CD4-positive, alpha-beta T cell treated with Interleukin-6 at 100 ng/mL for 8 hours (primary cell): ENCODE measurements around the gene ADAM17.
"Not testable (repeated sequence)": the region's sequence is repeated elsewhere in the genome, so short reads cannot be mapped to it uniquely, and the experiment has no call there.

ENCODE experiments used
- DNase-seq: peaks from one replicate; pipeline ENCODE4 v3.0.0-alpha.2; 2020; ENCODE audit warnings: mixed read lengths, low spot score

The ADAM17 gene

DNA sequence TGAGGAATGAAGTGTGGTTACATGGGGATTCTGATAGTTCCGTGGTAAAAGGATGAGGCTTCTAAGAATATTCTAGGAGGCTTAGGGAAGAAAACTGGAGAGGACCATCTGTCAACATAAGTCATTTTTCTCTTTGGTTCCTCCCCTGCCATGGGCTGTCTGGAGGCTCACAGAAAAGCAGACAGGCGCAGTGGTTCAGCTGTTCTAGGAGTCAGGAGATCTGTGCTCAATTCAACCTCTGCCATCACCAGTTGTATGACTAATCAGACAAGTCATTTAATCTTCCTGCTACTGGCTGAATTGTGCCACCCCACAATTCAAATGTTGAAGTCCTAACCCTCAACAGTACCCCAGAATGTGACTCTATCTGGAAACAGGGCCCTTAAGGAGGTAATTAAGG, 36.4 kb downstream of the ADAM17 start:
- DNase-seq: no peak

DNA sequence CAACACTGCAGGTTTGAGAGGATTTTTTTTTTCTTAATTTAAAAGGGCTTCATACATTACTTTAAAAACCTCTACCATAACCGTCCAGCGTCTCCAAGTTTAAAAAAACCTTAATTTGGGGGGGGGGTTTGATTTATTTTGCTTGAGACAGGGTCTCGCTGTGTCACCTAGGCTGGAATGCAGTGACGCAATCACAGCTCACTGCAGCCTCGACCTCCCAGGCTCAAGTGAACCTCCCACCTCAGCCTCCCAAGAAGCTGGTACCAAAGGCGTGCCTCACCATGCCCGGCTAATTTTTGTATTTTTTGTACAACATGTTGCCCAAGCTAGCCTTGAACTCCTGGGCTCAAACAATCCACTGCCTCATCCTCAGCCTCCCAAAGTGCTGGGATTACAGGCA, 36.9 kb downstream of the ADAM17 start:
- no peak for DNase-seq

DNA sequence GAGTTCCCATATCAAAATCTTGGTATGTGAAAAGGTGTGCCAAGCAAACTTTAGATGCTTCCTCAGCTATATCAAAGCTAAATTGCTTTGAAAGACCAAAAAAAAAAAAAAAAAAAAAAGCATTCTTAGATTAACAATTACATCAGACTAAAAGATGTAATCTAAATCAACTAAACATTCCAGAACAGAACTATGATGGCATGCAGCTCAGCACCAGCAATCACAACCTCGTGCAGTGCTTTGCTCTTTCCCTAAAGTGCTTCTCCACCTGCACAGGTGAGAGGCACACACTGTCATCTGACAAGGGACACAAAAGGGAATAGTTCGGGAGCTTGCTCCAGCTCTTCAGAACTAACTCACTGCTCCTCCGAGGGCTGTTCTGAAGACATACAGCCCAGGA, 37.5 kb downstream of the ADAM17 start:
- no peak for DNase-seq

DNA sequence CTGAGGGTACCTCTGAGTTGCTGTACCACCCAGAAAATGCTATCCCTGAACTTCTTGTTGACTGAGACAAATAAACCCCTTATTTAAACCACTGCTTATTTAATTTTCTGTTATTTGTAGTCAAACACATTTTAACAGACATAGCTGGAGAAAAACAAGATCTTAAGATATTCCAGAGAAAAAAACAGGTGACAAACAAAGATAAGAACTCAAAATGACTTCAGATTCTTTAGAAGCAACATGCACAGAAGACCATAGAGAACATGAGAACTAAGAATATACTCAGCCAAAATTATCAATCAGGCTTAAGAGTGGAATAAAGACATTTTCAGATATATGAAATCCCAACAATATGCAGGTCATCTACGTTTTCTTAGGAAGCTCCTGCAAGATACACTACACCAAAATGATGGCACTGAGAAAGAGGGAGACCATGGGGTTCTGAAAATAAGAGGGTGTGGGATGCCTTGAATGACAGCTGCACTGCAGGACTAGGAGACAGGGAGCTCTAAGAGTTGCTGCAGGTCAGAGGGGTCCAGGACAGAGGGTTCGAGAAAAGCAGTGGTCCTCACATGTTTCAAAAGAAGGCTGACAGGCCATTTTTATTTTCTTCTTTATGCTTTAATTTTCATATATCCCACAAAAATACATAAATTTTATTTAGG, 38.4 kb downstream of the ADAM17 start:
- DNase-seq: no peak

DNA sequence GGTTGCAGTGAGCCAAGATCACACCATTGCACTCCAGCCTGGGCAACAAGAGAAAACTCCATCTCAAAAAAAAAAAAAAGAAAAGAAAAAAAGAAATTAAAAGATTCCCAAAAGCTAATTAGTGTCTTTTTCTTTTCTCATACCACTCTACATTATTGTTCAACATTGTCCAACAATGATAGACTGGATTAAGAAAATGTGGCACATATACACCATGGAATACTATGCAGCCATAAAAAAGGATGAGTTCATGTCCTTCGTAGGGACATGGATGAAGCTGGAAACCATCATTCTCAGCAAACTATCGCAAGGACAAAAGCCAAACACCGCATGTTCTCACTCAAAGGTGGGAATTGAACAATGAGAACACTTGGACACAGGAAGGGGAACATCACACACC, 41.7 kb downstream of the ADAM17 start:
- DNase-seq: not testable (repeated sequence)

DNA sequence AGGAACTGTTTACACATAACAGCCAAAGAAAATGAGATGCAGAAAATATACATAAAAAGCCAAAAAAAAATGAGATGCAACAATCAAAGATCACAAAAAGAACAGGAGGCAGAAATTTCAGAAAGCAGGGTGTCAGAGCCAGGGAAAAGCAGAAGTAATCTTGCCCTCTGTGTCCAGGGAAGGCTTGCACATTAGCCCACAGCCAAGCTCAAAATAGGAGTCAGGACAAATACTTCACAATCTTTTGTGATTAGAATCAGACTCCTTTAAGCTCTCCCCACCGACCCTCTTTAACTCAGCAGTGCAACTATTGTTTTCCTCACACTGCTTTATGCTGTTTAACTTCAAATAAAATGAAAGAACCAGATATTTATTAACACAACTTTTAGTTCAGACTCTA, 46.7 kb downstream of the ADAM17 start:
- no peak for DNase-seq

DNA sequence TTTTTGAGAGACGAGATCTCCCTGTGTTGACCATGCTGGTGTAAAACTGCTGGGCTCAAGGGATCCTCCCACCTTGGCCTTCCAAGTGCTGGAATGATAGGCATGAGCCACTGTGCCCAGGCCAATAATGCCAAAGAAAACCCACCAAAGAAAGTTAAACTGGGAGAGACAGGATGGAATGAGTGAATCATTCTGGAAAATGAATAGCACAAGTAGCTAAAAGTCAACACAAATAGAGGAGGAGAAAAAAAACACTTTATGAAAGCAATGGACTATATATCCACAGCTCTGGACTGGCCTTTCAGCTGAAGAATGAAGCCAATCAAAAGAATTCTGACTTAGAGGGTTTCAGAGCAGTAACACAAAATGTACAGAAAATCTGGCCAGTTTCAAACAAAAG, 57.4 kb downstream of the ADAM17 start:
- DNase-seq: no peak

DNA sequence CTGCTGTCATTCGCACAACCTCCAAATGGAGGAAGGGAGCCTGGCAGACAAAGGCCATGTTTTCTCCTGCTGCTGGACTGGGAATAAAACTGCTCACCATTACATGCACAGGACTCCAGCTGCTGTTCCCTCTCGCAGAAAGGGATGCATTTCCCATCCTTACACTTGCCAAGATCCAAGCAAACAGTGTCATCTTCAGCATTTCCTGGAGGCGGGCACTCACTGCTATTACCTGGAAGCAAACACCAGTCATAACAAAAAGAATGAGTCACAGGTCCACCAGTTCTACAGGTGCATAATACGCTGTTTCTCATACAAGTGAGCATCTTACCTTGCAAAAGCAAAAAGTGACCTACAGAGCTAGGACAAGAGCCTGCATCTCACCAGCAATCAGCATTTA, 58.6 kb downstream of the ADAM17 start:
- no peak for DNase-seq

DNA sequence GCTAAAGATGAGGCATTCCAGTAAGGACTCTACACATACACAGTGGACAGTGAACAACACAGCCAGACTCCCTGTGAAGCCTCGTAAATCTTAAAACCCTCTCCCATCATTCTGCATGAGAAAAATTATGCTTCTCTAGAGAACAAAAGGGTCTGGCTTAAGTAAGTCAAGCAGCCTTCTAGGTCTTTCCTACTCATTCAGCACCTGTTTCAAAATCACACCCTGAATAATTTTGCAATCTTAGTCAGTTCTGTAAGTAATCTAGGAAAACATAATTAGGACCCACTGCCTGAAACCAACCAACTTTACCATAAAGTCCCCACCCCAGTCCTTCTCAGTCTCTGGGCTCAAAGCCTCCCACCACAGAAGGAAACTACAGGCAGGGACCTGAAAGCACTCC, 61.5 kb downstream of the ADAM17 start:
- no peak for DNase-seq

DNA sequence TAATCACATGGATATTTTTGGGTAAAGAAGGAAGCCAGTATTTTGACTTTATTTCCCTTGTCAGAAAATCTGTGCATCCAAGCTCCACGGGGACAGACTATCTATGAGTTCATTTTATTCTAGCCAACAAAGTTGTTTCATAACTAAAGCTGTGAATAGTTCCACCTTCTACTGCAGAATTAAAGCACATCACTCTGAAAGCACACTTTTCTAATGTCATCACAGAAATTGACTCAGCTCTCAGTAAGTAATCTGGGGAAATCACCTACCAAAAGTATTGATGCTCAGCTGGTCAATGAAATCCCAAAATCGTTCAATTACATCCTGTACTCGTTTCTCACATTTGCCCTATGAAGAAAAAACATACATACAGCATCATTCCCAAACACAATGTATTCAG, 62.2 kb downstream of the ADAM17 start:
- no peak for DNase-seq

DNA sequence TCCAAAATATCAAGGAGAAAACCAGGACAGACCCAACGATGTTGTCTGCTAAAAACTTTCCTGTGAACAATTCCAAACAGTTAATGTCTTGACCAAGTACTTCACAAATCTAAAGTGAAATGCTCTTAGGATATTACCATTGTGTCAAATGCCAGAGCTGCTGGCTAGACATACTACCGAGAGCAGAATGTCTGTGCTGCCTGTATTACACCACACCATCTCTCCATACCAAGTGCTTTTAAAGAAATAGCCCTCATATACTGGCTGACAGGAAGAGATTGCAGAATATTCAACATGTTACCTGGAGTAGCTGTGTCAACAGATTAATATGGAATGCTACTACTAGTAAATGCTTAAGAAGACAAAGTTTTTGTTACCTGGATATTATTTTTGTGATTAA, 62.7 kb downstream of the ADAM17 start:
- no peak for DNase-seq

DNA sequence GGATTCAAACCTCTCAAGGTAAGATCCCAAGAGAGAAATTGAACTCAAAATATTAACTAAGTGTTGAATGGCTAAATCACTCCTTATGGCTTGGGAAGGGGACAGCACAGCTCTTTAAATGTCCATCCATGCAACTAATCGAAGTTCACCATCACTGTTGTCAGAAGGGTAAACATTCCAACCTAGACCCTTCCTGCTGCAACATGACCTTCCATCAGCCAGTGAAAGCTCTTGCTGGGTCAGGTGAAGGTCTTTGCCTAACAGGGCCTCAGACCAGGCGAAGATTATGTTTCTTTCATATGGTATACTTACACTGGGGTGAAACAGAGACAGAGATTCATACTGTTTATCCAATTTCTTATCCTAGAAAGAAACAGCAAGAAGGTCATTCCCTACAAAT, 64.8 kb downstream of the ADAM17 start:
- no peak for DNase-seq

DNA sequence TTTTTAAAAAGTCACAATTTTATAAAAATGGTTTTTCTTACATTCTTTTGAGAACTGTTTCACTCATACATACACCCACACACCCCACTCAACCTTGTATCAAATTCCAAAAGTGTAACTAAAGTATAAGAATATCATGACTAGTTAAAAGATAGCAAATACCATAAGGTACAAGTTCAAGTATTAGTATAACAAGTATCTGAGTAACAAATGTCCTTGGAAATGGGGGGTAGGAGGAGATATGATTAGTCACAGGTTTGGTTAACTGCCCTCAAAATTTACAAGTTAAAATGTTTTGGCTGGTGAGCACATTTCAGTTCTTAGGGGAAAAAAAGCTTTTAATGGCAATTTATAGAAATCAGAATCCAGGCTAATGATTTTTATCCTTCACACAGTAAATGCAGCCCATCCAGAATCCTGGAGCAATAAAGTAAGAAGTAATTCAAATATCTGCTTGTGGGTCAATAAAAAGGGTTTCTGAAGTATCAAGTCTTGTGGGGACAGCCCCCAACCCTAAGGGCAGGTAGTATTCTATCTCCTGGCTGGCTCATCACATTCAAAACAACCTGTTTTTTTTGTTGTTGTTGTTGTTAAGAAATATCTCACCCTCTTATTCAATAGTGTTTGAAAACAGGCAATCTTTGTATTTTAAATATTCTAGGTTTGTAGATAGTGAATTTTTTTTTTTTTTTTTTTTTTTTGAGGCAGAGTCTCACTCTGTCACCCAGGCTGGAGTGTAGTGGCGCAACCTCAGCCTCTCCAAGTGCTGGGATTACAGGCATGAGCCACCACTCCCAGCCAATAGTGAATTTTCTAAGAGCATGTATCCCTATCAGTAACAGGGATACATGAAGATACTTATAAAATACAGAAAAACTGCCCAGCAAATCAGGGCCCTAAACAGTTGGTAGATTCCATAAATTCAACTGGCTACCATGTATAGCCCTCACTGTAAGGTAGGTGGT, 66.8 kb downstream of the ADAM17 start:
- no peak for DNase-seq

DNA sequence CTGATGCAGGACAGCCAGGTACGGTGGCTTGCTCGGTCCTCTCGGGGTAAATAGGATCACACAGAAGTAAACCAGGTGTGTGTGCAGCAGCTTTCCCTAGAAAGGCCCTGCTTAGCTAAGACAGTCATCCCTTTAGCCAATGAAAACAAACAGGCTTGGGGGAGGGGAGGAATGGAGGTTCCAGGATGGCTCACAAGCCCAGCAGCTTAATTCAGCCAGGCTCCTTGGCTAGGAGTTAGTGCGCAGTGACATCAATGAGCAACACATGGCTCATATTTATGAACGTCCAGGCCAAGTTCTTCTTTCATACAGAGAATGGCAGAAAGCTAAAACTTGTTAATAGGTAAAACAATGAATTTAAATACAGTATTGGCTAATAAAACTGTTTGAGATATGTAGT, 71.1 kb downstream of the ADAM17 start:
- DNase-seq: no peak

DNA sequence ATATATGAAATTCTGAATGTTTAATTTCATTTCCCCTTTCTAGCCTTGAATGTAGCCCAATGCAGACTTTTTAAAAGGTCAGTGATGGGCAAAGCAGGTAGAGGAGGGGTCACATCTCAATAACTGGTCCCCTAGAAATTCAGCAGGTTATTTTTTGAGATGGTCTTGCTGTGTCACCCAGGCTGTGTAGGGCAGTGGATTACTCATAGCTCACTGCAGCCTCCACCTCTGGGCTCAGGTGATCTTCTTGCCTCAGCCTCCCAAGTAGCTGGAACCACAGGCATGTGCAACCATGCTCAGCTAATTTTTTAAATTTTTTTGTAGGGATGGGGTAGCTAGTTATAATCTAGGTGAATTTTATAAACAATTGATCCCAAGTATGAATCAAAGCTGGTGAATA, 72.5 kb downstream of the ADAM17 start:
- DNase-seq: no peak

DNA sequence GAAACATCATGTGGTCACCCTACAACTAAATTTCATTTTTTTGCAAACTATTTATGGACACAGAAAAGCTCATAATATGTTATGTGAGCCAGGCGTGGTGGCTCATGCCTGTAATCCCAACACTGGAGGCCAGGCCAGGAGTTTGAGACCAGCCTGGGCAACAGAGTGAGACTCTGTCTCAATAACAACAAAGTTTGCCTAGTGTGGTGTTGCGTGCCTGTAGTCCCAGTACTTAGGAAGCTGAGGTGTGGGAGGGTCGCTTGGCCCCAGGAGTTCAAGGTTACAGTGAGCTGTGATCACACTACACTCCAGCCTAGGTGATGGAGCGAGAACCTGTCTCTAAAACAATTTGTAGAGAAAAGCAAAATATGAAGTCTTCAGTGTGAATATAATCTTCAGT, 75.5 kb downstream of the ADAM17 start:
- DNase-seq: no peak

DNA sequence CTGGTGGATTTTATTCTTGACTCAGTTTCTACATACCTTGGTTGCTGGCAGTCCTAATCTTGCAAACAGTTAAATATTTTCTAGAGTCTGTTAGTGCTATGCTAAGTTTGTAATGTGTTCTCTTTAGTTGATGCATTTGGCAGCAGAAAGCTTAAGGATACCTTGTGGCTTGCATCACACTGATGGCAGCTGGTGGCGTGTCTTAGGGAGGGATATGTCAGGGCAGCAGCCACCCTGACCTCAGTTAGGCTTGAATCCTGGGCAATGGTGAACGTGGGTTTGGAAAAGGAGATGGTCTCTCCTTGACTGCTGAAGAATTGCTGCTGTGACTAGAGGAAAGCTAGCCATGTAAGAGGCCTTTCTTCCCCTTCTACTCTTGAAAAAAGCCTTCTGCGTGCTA, 77.1 kb downstream of the ADAM17 start:
- no peak for DNase-seq

DNA sequence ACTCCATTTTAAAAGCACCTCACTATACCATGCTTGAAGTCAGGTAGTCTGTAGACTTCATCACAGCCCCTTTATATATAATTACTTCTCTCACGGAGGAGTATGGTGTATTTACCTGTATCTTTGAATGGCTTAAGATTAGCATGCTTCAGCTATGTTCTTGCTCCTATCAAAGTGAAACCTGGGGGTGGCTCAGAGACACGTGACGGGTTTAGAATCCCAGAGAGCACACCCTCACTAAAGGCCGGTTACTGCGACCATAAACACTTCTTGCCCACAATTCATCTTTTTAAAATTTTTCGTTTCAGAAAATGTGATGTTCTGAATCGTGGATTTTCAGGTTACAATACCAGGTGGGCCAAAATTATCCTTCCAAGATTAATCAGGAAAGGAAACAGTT, 77.7 kb downstream of the ADAM17 start:
- DNase-seq: no peak

DNA sequence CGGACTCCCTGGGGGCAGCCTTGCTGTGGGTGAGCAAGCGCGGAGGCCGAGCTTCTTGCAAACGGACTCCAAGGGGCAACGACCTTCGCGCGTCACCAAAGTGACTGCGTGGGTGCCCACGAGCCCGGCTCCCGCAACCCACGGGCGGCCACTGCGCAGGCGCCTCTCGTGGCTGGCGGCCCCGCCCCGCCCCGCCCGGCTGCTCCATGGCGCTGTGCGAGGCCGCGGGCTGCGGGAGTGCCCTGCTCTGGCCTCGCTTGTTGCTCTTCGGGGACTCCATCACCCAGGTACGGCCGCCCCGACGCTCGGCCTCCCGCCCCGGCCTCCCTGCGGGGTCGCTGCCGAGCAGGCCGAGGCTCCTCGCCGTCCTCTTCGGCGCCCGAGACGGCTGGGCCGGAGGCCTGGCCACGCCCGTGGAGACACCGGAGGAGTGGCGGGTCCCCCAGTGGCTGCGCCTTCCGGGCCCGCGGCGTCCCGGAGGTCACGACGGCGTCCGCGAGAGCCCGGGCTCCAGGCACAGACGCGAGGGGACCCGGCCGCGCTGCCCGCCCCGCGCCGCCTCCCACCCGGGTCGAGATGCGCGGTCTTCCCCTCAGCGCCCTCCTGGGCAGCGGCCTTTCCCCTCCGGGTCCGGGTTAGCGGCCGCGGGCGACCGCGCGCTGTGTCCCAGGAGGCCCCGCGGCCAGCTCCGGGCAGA, 81.1 kb downstream of the ADAM17 start, which contains the start of gene IAH1:
TSS of gene IAH1 (plus strand) at position 191 of the 697 bp plus-strand sequence. CDS start at position 207, 16 bp downstream.
- peak; percentile 74 for DNase-seq

DNA sequence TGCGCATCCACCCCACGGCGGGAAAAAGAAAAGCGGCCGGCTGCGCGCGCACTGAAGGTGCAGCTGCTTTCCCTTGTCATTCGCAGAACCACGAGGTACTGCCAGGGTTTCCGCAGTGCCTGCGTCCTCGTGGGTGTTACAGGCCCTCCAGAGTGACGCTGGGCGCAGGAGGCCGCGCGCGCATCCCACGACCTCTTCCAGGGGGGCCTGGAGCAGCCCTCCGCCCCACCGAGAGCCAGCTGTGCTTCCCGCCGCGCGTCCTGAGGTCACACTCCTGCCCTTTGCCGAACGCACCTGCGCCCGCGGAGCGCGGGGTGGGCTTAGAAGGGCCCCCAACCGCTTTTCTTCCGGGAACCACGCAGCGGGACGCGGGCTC, 81.7 kb downstream of the ADAM17 start:
- peak; percentile 72 for DNase-seq

DNA sequence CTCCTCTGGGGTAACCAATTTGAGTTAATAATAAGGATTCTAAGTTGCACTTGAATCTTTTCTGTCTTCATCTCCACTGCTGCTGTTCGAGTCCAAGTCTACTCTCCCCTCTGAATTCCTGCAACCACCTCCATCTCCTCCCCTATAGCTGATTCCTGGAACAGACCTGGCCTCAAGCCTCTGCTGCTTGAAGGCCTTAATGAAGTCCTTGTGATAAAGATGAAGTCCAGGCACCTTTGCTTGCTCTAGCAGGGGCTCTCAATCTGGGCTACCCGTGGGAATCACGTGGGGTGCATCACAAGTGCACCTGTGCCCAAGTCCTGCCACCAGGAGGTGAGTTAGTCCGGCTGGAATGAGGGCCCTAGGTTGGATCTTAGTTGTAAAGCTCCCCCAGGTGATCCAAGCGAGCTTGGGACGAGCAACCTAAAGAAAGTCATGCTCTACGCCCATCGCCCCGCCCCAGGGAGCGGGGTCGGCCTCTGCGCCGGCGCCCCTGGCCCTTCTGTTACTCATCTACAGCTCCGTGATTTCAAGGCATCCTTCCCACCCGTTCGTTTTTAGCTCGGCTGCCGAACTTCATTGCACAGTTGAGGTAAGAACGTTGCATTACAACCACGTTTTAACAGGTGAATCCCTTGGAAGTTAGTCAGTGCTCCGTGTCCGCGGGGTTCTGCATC, 82.2 kb downstream of the ADAM17 start:
- DNase-seq: peak; percentile 16

DNA sequence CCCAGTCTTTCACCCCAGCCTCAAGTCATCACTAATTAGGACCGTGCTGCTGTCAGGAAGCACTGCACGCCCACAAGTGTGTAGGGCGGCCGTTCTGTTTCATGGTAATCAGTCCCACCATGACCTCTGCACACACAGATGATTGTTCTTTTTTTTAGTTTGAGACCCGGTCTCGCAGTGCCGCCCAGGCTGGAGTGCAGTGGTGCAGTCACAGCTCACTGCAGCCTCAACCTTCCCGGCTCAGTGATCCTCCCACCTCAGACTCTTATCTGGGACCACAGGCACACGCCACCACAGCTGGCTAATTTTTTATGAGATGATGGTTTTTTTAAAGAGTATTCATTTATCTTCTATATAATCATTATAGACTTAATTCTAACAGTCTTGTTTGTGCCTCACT, 83.1 kb downstream of the ADAM17 start:
- no peak for DNase-seq
